Ramos (cell line): ENCODE data around the gene MMP1.
"Not testable (repeated sequence)": the region's sequence is repeated elsewhere in the genome, so short reads cannot be mapped to it uniquely, and the experiment has no call there.

ENCODE experiments used
- in situ Hi-C: fragments of 300-500 bp; cut with MboI; formaldehyde crosslinking; loops from one replicate; pipeline ENCODE4 v1.14.3; 2022; ENCODE audit warnings: low sequenced_read_pairs; ENCODE audit not compliant: unreplicated experiment

The MMP1 gene

DNA sequence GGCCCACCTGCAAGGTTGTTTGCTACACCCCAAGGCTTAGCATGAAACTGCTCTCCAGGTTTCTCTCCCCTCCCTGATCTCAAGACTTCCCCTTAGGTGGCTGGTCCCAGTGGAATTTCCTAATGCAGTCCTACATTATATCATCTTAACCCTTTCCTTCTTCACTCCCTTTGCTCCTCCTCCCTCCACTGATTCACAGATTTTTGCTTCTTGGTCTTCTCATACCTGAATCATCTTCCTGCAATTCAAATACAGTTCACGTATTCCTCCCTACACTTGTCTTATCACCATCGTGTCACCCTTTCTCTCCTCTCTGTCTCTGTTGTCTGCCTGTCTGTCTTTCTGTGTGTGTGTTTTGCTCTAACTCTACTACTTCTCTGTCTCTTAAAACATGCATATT is 34.5 kb downstream of the MMP1 start:
- in situ Hi-C loops = no loop called here

DNA sequence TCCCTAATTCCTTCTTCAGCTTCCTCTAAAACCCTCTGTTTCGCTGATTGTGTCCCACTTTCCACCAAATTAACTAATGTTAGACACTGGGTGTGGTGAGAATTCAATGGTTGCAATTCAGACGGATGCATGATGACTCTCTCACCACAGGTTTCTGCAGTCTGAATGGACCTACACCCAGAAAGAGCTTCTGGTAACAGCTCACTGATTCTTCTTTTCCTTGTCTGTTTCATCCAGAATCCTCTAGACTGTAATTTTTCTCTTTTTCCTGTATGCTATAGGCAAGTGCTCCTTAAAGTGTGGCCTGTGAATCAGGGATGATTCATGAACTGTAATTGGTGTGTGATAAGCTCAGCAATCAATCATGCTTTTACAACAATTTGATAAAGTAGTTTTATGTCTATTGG is 35.6 kb downstream of the MMP1 start:
- in situ Hi-C loops = no loop called here

DNA sequence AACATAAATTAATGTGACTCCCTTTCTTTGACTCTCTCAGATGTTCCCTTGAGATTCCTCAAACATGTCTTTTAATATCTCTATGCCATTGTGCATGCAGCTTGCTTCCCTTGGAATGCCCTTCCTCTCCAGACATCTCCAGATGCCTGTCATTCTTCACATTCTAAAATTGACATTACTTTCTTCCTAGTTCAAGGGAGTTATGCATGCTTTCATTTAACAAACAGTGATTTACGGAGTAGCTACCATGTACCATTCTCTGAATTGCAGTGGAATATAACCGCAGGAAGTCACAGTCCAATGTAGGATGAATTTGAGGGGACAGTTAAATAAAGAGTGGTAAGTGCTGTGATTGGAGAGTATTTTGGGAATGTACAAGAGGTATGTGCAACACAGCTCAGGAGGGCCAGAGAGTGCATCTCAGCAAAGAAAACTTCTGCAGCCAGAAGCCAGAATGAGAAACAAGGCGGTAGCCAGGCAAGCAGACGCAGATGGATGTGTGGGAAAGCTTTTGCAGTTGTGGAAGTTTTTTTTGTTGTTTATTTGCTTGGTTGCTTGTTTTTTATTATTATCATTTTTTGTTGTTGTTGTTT is 36.2 kb downstream of the MMP1 start:
- in situ Hi-C loops = no loop called here

GRCh38 chr11:102760344-102761035 is 37.5 kb downstream of the MMP1 start:
- in situ Hi-C loops = no loop called here

GRCh38 chr11:102757823-102758549 is 40.0 kb downstream of the MMP1 start:
- in situ Hi-C loops = no loop called here

- in situ Hi-C loops = no loop called here
Observed at GRCh38 chr11:102753267-102753666, 44.7 kb downstream of the MMP1 start.

- in situ Hi-C loops = no loop called here
Observed at GRCh38 chr11:102751673-102752072, 46.3 kb downstream of the MMP1 start.

- in situ Hi-C loops = no loop called here
Observed at GRCh38 chr11:102749101-102749722, 48.7 kb downstream of the MMP1 start.

GRCh38 chr11:102746746-102747578 is 51.0 kb downstream of the MMP1 start:
- in situ Hi-C loops = not testable (repeated sequence)
